ENCODE results near the gene CA9.

DNA sequence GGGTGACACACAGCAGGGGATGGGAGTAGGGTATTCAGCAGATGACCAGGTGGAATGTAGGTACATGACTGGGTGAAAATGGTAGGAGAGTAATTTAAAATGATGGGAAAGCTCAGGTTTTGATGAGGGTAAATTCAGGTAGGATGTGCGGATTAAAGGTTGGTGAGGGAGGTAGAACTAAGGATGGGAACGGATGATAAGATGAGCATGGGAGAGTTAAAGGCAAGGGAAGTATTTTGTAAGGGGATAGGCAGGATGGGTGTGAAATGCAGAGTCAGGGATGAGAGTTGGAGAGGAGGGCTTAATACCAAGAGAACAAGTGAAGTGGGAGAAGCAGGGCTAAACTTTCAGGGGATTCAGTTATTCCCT lies 56.7 kb downstream of the CA9 start:
- TF ChIP-seq, protein P1, sequence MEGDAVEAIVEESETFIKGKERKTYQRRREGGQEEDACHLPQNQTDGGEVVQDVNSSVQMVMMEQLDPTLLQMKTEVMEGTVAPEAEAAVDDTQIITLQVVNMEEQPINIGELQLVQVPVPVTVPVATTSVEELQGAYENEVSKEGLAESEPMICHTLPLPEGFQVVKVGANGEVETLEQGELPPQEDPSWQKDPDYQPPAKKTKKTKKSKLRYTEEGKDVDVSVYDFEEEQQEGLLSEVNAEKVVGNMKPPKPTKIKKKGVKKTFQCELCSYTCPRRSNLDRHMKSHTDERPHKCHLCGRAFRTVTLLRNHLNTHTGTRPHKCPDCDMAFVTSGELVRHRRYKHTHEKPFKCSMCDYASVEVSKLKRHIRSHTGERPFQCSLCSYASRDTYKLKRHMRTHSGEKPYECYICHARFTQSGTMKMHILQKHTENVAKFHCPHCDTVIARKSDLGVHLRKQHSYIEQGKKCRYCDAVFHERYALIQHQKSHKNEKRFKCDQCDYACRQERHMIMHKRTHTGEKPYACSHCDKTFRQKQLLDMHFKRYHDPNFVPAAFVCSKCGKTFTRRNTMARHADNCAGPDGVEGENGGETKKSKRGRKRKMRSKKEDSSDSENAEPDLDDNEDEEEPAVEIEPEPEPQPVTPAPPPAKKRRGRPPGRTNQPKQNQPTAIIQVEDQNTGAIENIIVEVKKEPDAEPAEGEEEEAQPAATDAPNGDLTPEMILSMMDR (IDR thresholded peaks at IDR 0.05), result no peak
- no peak for TF ChIP-seq EZH2 (IDR thresholded peaks at IDR 0.05)
- TF ChIP-seq EZH2phosphoT487 (IDR thresholded peaks at IDR 0.05), result no peak

All from neural progenitor cell (in vitro differentiated cells).